ENCODE measurements around the gene HECTD4. TPM values are rescaled to one million over a fixed set of nuclear protein-coding genes. Genes with fewer than 3 reads are reported as not detected.
"Not testable (repeated sequence)": the region's sequence is repeated elsewhere in the genome, so short reads cannot be mapped to it uniquely, and the experiment has no call there.

Gene HECTD4
- total RNA-seq, 1 experiment from 2014 or later: 65.7 TPM

GRCh38 chr12:112353393-112353792 is 28.8 kb downstream of the HECTD4 start:
- no peak overlapping the region for H3K4me3 Mint-ChIP-seq (ENCODE audit: low read depth, unreplicated experiment)
- no TSS peak for BruUV-seq (replicated peaks)
- no peaks in the 10 kb centered on the region for H3K9me3 Mint-ChIP-seq (ENCODE audit: low read depth, unreplicated experiment)
- intact Hi-C loops (cut with micrococcal nuclease; ENCODE audit: unreplicated experiment): no loop called here
- no peaks in the 10 kb centered on the region for H3K27me3 Mint-ChIP-seq (ENCODE audit: unreplicated experiment)
- H3K4me1 Mint-ChIP-seq (ENCODE audit: low read depth, unreplicated experiment): no peaks in the 10 kb centered on the region
- no peak for DNase-seq
- CTCF ChIA-PET: interaction anchor here (0.6 kb wide), 1 partner anchor 10 kb away, joined by 3 read pairs; no protein-coding TSS in a partner anchor
- no peaks in the 10 kb centered on the region for H3K36me3 Mint-ChIP-seq (ENCODE audit: insufficient read depth, unreplicated experiment)
- H3K27ac Mint-ChIP-seq (ENCODE audit: unreplicated experiment): no peak overlapping the region
- TF ChIP-seq, protein P1, sequence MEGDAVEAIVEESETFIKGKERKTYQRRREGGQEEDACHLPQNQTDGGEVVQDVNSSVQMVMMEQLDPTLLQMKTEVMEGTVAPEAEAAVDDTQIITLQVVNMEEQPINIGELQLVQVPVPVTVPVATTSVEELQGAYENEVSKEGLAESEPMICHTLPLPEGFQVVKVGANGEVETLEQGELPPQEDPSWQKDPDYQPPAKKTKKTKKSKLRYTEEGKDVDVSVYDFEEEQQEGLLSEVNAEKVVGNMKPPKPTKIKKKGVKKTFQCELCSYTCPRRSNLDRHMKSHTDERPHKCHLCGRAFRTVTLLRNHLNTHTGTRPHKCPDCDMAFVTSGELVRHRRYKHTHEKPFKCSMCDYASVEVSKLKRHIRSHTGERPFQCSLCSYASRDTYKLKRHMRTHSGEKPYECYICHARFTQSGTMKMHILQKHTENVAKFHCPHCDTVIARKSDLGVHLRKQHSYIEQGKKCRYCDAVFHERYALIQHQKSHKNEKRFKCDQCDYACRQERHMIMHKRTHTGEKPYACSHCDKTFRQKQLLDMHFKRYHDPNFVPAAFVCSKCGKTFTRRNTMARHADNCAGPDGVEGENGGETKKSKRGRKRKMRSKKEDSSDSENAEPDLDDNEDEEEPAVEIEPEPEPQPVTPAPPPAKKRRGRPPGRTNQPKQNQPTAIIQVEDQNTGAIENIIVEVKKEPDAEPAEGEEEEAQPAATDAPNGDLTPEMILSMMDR (IDR thresholded peaks at IDR 0.05; ENCODE audit: unreplicated experiment): no peak

DNA sequence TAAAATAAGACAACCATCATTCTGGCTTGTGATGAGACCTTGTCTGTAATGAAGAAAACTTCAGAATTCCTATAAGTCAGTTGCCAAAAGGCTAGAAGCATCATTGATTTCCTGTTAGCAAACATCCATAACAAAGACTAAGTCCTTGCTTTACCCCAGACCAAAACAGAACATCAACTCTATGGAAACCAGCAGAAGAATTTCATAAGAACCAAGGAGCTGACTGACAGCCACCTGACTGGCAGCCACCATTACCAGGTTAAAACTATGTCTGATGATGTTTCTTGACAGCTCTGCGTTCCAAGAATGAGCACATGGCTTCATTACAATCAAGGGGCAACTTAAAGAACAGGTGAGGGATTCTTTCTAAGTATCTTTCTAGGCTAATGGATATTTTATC is 29.3 kb downstream of the HECTD4 start:
- Mint-ChIP-seq H3K27ac (ENCODE audit: unreplicated experiment) (no peak overlapping the region), H3K4me1 (ENCODE audit: low read depth, unreplicated experiment) (no peaks in the 10 kb centered on the region), H3K27me3 (ENCODE audit: unreplicated experiment) (no peaks in the 10 kb centered on the region), H3K36me3 (ENCODE audit: insufficient read depth, unreplicated experiment) (no peaks in the 10 kb centered on the region), H3K9me3 (ENCODE audit: low read depth, unreplicated experiment) (no peaks in the 10 kb centered on the region), H3K4me3 (ENCODE audit: low read depth, unreplicated experiment) (no peak overlapping the region)
- BruUV-seq (replicated peaks): no TSS peak
- intact Hi-C loops (cut with micrococcal nuclease; ENCODE audit: unreplicated experiment): no loop called here
- TF ChIP-seq, protein P1 (IDR thresholded peaks at IDR 0.05; ENCODE audit: unreplicated experiment): no peak
- no peak for DNase-seq
- CTCF ChIA-PET: interaction anchor here (0.6 kb wide), 1 partner anchor 9 kb away, joined by 3 read pairs; no protein-coding TSS in a partner anchor

- TF ChIP-seq, protein P1 (IDR thresholded peaks at IDR 0.05; ENCODE audit: unreplicated experiment): no peak
- intact Hi-C loops (cut with micrococcal nuclease; ENCODE audit: unreplicated experiment): no loop called here
- H3K36me3 Mint-ChIP-seq (ENCODE audit: insufficient read depth, unreplicated experiment): no peaks in the 10 kb centered on the region
- no peak for DNase-seq
- no TSS peak for BruUV-seq (replicated peaks)
- CTCF ChIA-PET: interaction anchor here (0.9 kb wide), 1 partner anchor 36 kb away, joined by 3 read pairs; no protein-coding TSS in a partner anchor
- no peaks in the 10 kb centered on the region for H3K27me3 Mint-ChIP-seq (ENCODE audit: unreplicated experiment)
- no peaks in the 10 kb centered on the region for H3K4me1 Mint-ChIP-seq (ENCODE audit: low read depth, unreplicated experiment)
- no peaks in the 10 kb centered on the region for H3K9me3 Mint-ChIP-seq (ENCODE audit: low read depth, unreplicated experiment)
- H3K27ac Mint-ChIP-seq (ENCODE audit: unreplicated experiment): no peak overlapping the region
- no peak overlapping the region for H3K4me3 Mint-ChIP-seq (ENCODE audit: low read depth, unreplicated experiment)
Observed at GRCh38 chr12:112350593-112351592, 31.3 kb downstream of the HECTD4 start.

DNA sequence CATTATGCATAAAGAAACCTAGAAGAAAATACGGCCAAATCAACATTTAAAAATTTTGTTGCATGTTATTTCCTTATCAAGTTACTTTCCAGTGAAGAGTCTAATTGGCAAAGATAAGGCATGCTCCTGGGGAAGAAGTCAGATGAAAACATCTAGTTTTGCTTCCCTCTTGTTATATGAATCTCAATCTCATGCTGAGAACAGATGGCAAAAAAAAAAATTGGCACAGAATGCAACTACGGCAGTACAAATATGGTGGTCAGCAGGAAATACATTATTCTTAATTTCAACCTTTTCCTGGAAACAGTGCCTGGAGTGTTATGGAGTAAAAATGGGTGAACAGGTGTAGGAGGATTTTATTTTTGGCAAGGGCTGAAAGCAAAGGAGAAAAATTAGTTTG is 32.8 kb downstream of the HECTD4 start:
- Mint-ChIP-seq H3K27ac (ENCODE audit: unreplicated experiment) (no peak overlapping the region), H3K4me1 (ENCODE audit: low read depth, unreplicated experiment) (peaks cover 10% of the 10 kb centered on the region)
- CTCF ChIA-PET: no interaction called here

GRCh38 chr12:112348926-112349325 is 33.3 kb downstream of the HECTD4 start:
- peaks cover 12% of the 10 kb centered on the region for H3K4me1 Mint-ChIP-seq (ENCODE audit: low read depth, unreplicated experiment)

More for the DNA sequence above, 32.8 kb downstream of the HECTD4 start:
- intact Hi-C loops (cut with micrococcal nuclease; ENCODE audit: unreplicated experiment): no loop called here
- no peaks in the 10 kb centered on the region for H3K27me3 Mint-ChIP-seq (ENCODE audit: unreplicated experiment)
- no TSS peak for BruUV-seq (replicated peaks)
- TF ChIP-seq, protein P1 (IDR thresholded peaks at IDR 0.05; ENCODE audit: unreplicated experiment): no peak
- no peak for DNase-seq
- no peak overlapping the region for H3K4me3 Mint-ChIP-seq (ENCODE audit: low read depth, unreplicated experiment)
- H3K36me3 Mint-ChIP-seq (ENCODE audit: insufficient read depth, unreplicated experiment): no peaks in the 10 kb centered on the region
- H3K9me3 Mint-ChIP-seq (ENCODE audit: low read depth, unreplicated experiment): no peaks in the 10 kb centered on the region

More at GRCh38 chr12:112348926-112349325, 33.3 kb downstream of the HECTD4 start:
- H3K4me3 Mint-ChIP-seq (ENCODE audit: low read depth, unreplicated experiment); H3K9me3 Mint-ChIP-seq (ENCODE audit: low read depth, unreplicated experiment); intact Hi-C loops (cut with micrococcal nuclease; ENCODE audit: unreplicated experiment); H3K27ac Mint-ChIP-seq (ENCODE audit: unreplicated experiment); DNase-seq; H3K27me3 Mint-ChIP-seq (ENCODE audit: unreplicated experiment); CTCF ChIA-PET; H3K36me3 Mint-ChIP-seq (ENCODE audit: insufficient read depth, unreplicated experiment); BruUV-seq (replicated peaks): not testable (repeated sequence)

Measured in Calu3 (cell line).